Subcutaneous adipose tissue (tissue), 4 donors: ENCODE results near the gene KIRREL2. TPM values are rescaled to one million over a fixed set of nuclear protein-coding genes. Genes with fewer than 3 reads are reported as not detected.

Experiments used
- total RNA-seq, 4 donors: library from RNA; depleted of rRNA; stranded (reverse); fragments of >200 nt; gene quantifications; one replicate each; pipeline ENCODE4 v1.1.0, GENCODE V29; 2016
- TF ChIP-seq, protein P1 (sequence below): fragments of 450-650 bp; IDR thresholded peaks from one replicate; pipeline ENCODE4 v1.5.1; 2016; ENCODE audit warnings: low read depth, mild to moderate bottlenecking, control low read depth, antibody characterized with exemption, moderate library complexity

KIRREL2 gene
- total RNA-seq, 4 donors from 2014 or later: not detected

DNA sequence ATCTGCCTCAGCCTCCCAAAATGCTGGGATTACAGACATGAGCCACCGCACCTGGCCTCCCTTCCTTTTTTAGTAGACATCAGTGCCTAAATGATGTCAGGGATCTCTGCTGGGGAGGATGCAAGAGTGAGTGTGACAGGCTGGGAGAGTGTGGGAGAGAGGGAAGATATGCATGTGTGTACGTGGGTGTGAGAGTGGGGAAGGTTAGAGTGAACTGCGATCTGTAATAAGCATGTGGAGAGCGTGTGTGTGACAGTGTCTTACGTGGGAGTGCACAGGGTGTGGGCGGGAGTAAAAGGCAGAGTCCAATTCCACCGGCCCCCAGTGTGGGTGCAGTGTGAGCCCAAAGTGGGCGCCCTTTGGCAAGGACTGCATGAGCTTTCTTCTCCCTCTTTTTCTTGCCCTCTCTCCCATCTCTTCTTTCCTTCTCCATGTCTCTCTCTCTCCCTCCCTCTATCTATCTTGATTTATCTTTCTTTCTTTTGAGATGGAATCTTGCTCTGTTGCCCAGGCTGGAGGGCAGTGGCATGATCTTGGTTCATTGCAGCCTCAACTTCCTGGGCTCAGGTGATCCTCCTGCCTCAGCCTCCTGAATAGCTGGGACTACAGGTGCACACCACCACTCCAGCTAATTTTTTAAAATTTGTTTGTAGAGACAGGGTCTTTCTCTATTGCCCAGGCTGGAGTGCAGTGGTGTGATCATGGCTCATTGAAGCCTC lies 3.5 kb upstream of the KIRREL2 start:
- TF ChIP-seq, protein P1, sequence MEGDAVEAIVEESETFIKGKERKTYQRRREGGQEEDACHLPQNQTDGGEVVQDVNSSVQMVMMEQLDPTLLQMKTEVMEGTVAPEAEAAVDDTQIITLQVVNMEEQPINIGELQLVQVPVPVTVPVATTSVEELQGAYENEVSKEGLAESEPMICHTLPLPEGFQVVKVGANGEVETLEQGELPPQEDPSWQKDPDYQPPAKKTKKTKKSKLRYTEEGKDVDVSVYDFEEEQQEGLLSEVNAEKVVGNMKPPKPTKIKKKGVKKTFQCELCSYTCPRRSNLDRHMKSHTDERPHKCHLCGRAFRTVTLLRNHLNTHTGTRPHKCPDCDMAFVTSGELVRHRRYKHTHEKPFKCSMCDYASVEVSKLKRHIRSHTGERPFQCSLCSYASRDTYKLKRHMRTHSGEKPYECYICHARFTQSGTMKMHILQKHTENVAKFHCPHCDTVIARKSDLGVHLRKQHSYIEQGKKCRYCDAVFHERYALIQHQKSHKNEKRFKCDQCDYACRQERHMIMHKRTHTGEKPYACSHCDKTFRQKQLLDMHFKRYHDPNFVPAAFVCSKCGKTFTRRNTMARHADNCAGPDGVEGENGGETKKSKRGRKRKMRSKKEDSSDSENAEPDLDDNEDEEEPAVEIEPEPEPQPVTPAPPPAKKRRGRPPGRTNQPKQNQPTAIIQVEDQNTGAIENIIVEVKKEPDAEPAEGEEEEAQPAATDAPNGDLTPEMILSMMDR: no peak

DNA sequence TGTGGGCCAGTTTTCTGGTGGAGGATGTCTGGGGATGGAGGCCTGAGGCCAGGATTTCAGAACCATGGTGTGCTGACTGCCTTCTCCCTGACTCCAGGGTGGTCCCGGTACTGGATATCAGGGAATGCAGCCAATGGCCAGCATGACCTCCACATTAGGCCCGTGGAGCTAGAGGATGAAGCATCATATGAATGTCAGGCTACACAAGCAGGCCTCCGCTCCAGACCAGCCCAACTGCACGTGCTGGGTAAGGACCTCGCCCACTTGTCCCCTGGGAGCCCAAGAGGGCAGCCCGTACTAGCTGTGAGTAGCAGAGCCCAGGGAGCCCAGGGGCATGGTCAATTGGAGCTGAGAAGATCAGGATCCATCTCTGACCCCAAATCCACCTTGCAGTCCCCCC lies 1.6 kb downstream of the KIRREL2 start:
- TF ChIP-seq, protein P1: no peak

DNA sequence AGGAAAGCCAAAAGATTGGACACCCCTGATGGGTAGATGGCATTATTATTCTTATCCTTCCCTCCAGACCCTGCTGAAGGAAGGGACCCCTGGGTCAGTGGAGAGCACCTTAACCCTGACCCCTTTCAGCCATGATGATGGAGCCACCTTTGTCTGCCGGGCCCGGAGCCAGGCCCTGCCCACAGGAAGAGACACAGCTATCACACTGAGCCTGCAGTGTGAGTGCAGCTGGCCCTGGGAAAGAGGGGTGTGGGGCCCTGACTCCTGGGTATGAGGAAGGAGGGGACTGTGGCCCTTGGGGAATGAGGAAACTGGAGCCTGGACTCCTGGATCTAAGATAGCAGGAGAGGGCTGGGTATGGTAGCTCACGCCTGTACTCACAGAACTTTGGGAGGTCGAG lies 2.7 kb downstream of the KIRREL2 start:
- TF ChIP-seq, protein P1: no peak

DNA sequence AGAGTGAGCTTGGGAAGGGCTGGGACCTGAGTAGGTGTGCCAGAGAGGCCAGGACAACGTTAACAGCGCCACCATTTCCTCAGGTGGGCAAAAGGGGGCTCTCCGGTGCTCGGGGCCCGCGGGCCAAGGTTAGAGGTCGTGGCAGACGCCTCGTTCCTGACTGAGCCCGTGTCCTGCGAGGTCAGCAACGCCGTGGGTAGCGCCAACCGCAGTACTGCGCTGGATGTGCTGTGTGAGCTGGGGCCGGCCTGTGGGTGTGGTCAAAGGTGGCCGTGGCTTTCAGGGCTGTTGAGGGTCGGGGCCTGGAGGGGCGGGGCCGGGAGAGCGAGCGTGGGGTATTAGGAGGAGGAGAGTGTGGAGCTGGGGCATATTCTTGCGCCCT lies 3.7 kb downstream of the KIRREL2 start:
- TF ChIP-seq, protein P1: no peak

DNA sequence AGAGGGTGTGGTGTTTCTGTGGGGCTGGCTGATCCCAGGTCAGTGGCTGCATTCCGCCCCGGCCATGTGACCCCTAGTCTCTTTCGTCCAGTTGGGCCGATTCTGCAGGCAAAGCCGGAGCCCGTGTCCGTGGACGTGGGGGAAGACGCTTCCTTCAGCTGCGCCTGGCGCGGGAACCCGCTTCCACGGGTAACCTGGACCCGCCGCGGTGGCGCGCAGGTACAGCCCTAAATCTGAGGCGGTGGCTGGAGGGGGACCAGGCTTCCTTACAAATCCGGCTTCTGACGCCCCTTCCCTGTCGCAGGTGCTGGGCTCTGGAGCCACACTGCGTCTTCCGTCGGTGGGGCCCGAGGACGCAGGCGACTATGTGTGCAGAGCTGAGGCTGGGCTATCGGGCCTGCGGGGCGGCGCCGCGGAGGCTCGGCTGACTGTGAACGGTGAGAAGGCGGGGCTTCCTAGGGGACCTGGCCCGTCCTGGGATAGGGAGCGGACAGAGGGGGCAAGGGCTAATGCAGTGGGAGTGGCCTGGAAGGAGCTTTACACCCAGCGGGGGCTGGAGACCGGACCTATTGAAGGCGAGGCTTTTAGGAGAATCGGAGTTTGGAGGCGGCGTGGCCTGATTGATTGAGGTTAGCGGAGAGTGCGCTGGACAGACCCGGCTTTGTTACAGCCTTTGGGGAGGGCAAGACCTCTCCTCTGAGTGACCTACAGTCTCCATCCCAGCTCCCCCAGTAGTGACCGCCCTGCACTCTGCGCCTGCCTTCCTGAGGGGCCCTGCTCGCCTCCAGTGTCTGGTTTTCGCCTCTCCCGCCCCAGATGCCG lies 4.3 kb downstream of the KIRREL2 start:
- TF ChIP-seq, protein P1: no peak

DNA sequence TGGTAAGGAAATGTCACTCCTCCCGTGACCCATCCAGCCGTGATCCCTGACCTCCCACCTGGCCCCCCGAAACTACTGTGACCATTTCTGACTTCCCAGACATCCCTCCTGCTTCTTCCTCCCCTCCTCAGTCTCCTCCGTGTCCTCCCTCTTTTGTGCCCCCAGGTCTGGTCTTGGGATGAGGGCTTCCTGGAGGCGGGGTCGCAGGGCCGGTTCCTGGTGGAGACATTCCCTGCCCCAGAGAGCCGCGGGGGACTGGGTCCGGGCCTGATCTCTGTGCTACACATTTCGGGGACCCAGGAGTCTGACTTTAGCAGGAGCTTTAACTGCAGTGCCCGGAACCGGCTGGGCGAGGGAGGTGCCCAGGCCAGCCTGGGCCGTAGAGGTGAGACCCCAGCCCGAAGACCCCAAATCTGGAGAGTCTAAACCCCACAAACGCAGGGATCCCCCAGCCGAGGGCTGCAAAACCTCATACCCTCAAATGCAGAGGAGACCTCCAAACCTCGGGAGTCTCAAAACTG lies 5.0 kb downstream of the KIRREL2 start:
- TF ChIP-seq, protein P1: no peak

DNA sequence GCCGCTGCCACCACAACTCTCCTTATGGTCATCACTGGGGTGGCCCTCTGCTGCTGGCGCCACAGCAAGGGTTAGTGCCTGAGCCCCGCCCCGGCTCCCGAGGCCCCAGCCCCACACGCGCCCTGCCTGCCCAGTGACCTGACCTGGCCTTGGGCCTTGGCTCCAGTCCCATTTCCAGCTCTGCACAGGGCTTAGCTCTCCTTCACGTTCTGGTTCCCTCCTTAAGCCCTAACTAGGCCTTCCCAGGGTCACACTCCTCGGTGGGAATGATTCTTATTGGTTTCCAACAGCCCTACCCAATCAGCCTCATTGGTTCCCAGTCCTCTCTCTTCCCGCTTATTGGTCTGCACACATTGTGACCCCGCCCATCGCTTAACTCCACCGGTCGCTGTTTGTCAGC lies 5.8 kb downstream of the KIRREL2 start:
- TF ChIP-seq, protein P1: no peak
